Adrenal gland (tissue), 12 donors: ENCODE measurements around the gene P2RX3. TPM values are rescaled to one million over a fixed set of nuclear protein-coding genes. Genes with fewer than 3 reads are reported as not detected.

Source experiments
- DNase-seq, 7 donors: peaks; one replicate each; pipeline ENCODE4 v3.0.0-alpha.2; 2019 to 2020
- H3K27ac ChIP-seq, 5 donors: fragments of 200-600 bp; sonication (generic) in 4 of 5; 1 replicate in 3 of 5; 2 replicates in 2 of 5; pipeline versions ENCODE4 v1.5.1 to v1.8.0; 2016 to 2020; ENCODE audit warnings: mild to moderate bottlenecking in 1 of 5
- H3K27me3 ChIP-seq: fragments of 200-600 bp; 2 replicates; pipeline ENCODE4 v1.8.0; 2021
- H3K36me3 ChIP-seq, 2 donors: fragments of 200-600 bp; replicated peaks in 1 of 2; 1 replicate in 1 of 2; 2 replicates in 1 of 2; pipeline versions ENCODE4 v1.5.1 to v1.8.0; 2018 to 2022
- H3K4me1 ChIP-seq, 2 donors: fragments of 200-600 bp; replicated peaks in 1 of 2; 1 replicate in 1 of 2; 2 replicates in 1 of 2; pipeline versions ENCODE4 v1.5.1 to v1.8.0; 2018 to 2021
- H3K4me3 ChIP-seq, 4 donors: fragments of 200-600 bp; sonication (generic) in 3 of 4; one replicate each; pipeline ENCODE4 v1.5.1; 2016 to 2018
- H3K9me3 ChIP-seq, 3 donors: fragments of 200-600 bp; sonication (generic) in 1 of 3; replicated peaks in 1 of 3; 1 replicate in 2 of 3; 2 replicates in 1 of 3; pipeline versions ENCODE4 v1.5.1 to v1.8.0; 2016 to 2021
- POLR2A ChIP-seq, 2 donors: fragments of 450-650 bp; IDR thresholded peaks; one replicate each; pipeline ENCODE4 v1.6.1; 2017; ENCODE audit warnings: antibody characterized with exemption in 2 of 2, mild to moderate bottlenecking in 2 of 2, moderate library complexity in 1 of 2
- WGBS, 4 donors: extraction: QIAGEN DNeasy Blood & Tissue Kit in 2 of 4; methylation state at CpG; one replicate each; pipeline versions ENCODE4 v1.1.5 to v1.1.7; 2013 to 2017; 5-methylcytosine and 5-hydroxymethylcytosine counted together
- intact Hi-C, 2 donors: fragments of 100-400 bp; cut with DNase I; formaldehyde crosslinking; loops; one replicate each; pipeline versions ENCODE4 v1.14.1 to v1.15.0; 2022 to 2023
- polyA plus RNA-seq, 3 donors: library from polyadenylated mRNA; stranded (reverse); fragments of 200-250 nt in 2 of 3; fragments of 350-450 nt in 1 of 3; fragmentation: Illumina TruSeq in 1 of 3; extraction: RNeasy Lipid Tissue Mini Kit (QIAGEN cat#74804) in 1 of 3; gene quantifications; one replicate each; pipeline ENCODE4 v1.2.3, GENCODE V29; 2013 to 2014
- total RNA-seq, 9 donors: library from RNA; depleted of rRNA in 4 of 9; stranded (reverse); fragments of >200 nt in 4 of 9; fragments of 120-200 nt in 1 of 9; fragmentation: NEBNext Ultra II Directional in 1 of 9; extraction: Animal tissue kit (Norgen Biotek cat#: 25700) in 1 of 9; gene quantifications; one replicate each; pipeline versions ENCODE4 v1.1.0 to v1.2.4, GENCODE V29; 2013 to 2023
- TF ChIP-seq, protein P1 (sequence below), 6 experiments: fragments of 450-650 bp in 4 of 6; fragments of 200-600 bp in 2 of 6; sonication (generic) in 1 of 6; IDR thresholded peaks; 1 replicate in 5 of 6; 2 replicates in 1 of 6; pipeline versions ENCODE4 v1.5.1 to v1.8.0; 2016 to 2021; ENCODE audit warnings: antibody characterized with exemption in 6 of 6, mild to moderate bottlenecking in 2 of 6, moderate library complexity in 1 of 6
- donor health status: healthy with polysubstance abuse.
- donor health status: Bipolar disorder and iron deficiency.
- donor health status: DM: yes; HTN: yes; CAD: no.
- donor health status: DM: no; HTN: no; CAD: no.
- donor health status: DM: no; HTN: no; CAD: no.
- donor health status: DM: yes; HTN: yes; CAD: no.

P2RX3 gene
- total and polyA plus RNA-seq, 12 donors = 0.11 to 2.5 (median 0.76) TPM; not detected in 2

DNA sequence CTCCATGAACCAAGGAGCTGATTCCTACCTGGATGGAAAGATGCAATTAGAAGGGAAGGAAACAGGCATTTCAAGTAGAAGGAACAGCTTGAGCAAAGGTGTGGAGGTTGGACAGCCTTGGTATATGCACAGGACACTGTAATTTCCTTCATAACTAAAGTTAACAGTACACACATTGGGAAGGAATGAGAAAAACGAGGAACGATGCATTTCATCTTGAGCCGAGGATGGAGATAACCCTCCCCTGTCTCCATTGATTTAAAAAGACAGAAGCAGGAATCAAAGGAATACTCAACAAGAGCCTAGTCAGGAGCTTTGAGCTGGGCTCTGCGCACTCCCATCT is 54.6 kb downstream of the P2RX3 start:
- TF ChIP-seq, protein P1, sequence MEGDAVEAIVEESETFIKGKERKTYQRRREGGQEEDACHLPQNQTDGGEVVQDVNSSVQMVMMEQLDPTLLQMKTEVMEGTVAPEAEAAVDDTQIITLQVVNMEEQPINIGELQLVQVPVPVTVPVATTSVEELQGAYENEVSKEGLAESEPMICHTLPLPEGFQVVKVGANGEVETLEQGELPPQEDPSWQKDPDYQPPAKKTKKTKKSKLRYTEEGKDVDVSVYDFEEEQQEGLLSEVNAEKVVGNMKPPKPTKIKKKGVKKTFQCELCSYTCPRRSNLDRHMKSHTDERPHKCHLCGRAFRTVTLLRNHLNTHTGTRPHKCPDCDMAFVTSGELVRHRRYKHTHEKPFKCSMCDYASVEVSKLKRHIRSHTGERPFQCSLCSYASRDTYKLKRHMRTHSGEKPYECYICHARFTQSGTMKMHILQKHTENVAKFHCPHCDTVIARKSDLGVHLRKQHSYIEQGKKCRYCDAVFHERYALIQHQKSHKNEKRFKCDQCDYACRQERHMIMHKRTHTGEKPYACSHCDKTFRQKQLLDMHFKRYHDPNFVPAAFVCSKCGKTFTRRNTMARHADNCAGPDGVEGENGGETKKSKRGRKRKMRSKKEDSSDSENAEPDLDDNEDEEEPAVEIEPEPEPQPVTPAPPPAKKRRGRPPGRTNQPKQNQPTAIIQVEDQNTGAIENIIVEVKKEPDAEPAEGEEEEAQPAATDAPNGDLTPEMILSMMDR (IDR thresholded peaks at IDR 0.05) = no peak
- TF ChIP-seq POLR2A (IDR thresholded peaks at IDR 0.05) = no peak
- Histone ChIP-seq H3K4me3 (no peak overlapping the region), H3K27ac (no peak overlapping the region), H3K27me3 (no peaks in the 10 kb centered on the region), H3K36me3 (no peaks in the 10 kb centered on the region), H3K9me3 (no peaks in the 10 kb centered on the region), H3K4me1 (no peaks in the 10 kb centered on the region)
- WGBS, 4 donors = 76 to 87% (median 83%) methylated on average over 4 of the region's 4 CpGs
- DNase-seq = no peak
- intact Hi-C loops = no loop called here

DNA sequence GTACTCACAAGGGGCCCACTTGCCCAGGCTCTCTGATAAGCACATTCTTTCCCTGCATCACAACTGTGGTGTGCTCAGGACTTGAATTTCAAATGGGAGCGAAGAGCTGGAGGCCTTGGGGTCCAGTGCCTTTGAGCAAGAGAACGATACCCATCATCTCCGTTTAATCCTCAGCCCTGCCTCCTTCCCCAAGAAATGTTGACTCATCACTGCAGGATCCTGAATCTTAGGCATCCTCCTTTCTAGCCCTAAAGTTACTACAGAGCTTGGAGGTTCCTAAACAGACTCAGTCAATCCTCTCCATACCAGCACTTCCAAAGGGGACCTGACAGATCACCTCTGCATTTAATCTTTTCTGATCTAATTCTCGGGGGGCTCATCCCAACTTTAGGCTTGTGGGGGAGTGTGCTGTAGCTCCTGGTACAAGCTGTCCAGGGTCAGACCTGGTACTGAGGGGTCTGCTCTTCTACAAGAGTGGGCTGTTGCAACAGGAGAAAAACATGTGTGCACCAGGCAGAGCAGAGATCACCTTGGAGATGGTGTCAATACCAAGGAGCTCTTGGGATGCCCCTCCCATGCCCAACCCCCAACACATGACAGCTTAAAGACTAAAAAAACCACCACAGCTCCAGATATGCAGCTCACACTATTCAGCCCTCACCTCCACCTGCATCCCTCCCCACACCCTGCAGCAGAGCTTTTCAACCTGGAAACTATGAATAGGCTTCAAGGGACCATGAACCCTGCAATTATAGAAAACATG is 56.2 kb downstream of the P2RX3 start:
- no peak overlapping the region for H3K4me3 ChIP-seq
- DNase-seq = no peak
- H3K4me1 ChIP-seq = no peaks in the 10 kb centered on the region
- H3K9me3 ChIP-seq = no peaks in the 10 kb centered on the region
- H3K27me3 ChIP-seq = no peaks in the 10 kb centered on the region
- no peak overlapping the region for H3K27ac ChIP-seq
- H3K36me3 ChIP-seq = no peaks in the 10 kb centered on the region
- intact Hi-C loops = no loop called here
- no peak for TF ChIP-seq POLR2A (IDR thresholded peaks at IDR 0.05)
- TF ChIP-seq, protein P1 (IDR thresholded peaks at IDR 0.05) = no peak
- 67 to 82% (median 69%) methylated on average over 3 to 4 of the region's 4 CpGs for WGBS, 4 donors

DNA sequence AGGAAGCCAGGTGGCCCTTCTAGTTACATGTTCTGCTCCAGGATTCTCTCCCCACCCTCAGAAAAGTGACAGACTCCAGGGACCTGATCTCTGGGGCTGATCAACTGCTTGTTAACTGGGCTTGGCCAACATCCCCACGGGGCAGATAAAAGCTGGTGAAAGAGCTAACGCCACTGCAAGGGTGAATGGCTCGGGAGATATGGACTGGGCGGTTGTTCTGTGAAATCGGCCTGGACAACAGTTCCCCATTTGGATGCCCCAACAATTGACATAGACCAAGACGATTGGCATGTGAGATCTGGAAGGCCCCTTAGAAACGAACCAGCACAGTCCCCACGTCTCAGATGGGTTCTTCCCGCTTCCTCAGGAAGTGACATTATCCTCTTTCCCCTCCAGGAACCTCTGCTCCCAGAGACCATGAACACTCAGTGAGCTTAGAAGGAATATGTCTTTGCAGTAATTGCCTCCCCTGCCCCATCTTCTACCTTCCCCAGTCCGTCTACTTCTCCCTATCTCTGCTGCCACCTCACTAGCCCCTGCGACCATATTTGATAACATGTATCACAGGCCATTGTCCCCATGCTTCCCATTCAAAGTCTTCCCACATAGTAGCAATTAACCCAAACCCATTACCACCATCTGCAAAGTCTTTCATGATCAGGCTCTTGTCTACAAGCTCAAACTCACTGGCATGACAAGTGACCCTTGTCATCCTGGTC is 57.9 kb downstream of the P2RX3 start:
- H3K4me3 ChIP-seq = no peak overlapping the region
- intact Hi-C loops = no loop called here
- TF ChIP-seq, protein P1 (IDR thresholded peaks at IDR 0.05) = no peak
- no peak for TF ChIP-seq POLR2A (IDR thresholded peaks at IDR 0.05)
- no peaks in the 10 kb centered on the region for H3K9me3 ChIP-seq
- DNase-seq = no peak
- no peaks in the 10 kb centered on the region for H3K36me3 ChIP-seq
- H3K27me3 ChIP-seq = no peaks in the 10 kb centered on the region
- H3K4me1 ChIP-seq = no peaks in the 10 kb centered on the region
- WGBS, 4 donors = 67 to 83% (median 78%) methylated on average over 8 to 11 of the region's 11 CpGs
- H3K27ac ChIP-seq = no peak overlapping the region

DNA sequence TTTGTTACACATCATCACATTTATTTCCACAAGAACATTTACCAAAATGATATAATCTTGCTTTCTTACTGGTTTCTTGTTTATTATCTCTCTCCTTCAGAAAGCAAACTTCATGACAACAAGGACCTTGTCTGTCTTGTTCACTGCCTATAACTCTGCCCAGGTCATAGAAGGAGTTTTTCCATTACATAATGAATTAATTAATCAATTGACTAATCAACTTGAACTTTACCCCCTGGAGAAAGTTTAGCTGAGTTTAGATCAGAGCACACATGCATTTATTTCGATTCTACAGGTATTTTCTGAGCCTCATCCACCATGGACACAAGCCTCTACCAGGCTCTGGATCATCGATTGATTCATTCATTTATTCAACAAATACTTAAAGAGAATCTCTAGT is 58.6 kb downstream of the P2RX3 start:
- Histone ChIP-seq H3K27ac (no peak overlapping the region), H3K27me3 (no peaks in the 10 kb centered on the region), H3K4me3 (no peak overlapping the region), H3K9me3 (no peaks in the 10 kb centered on the region), H3K36me3 (no peaks in the 10 kb centered on the region), H3K4me1 (no peaks in the 10 kb centered on the region)
- no peak for DNase-seq
- intact Hi-C loops = no loop called here
- 55 to 64% (median 60%) methylated on average over 2 of the region's 2 CpGs for WGBS, 4 donors
- TF ChIP-seq, protein P1 (IDR thresholded peaks at IDR 0.05) = no peak
- TF ChIP-seq POLR2A (IDR thresholded peaks at IDR 0.05) = no peak
